GM18498 (cell line): ENCODE measurements around the gene TEAD2.

Experiments used
- ATAC-seq: cut with Tn5 transposase; IDR thresholded peaks from one replicate; pipeline ENCODE4 v1.9.1; 2021; ENCODE audit warnings: mild to moderate bottlenecking, moderate library complexity; ENCODE audit not compliant: unreplicated experiment

TEAD2 gene

GRCh38 chr19:49348305-49349189 lies 13.7 kb downstream of the TEAD2 start:
- no peak for ATAC-seq

- ATAC-seq = no peak
Observed at GRCh38 chr19:49347835-49348234, 14.4 kb downstream of the TEAD2 start.

DNA sequence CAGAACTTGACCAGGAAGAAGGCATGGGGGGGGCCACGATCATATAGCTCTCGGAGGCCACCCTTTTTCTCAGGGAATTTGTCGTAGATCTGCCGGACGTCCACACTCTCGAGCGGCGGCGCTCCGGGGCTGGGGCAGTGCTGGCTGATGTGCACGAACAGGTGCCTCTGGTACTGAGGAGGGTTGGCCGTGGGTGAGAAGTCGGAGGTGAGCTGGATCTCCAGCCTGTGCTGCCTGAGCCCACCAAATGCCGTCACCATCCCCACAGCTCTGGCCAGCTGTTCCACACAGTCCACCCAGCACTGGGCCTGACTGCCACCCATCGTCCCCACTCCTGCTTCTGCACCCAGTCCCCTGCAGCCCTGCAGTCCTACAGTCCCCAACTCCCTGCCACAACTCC lies 15.0 kb downstream of the TEAD2 start:
- no peak for ATAC-seq

GRCh38 chr19:49344505-49345423 lies 17.5 kb downstream of the TEAD2 start:
- no peak for ATAC-seq

DNA sequence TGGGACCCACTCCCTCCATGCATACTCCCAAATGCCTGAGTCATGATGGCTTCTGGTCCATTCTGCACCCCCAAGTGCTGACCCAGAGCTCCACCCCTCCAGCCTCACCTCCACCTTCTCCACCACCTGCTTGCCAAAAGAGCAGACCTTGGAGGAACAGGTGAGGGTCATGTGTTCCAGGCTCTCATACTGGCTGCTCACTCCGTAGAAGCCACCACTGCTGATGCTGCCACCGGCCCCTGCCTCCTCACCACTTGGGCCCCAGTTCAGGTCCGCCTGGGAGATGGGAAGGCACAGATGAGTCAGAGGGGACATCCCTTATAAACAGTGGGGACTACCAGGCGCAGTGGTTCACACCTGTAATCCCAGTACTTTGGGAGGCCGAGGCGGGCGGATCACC lies 19.1 kb downstream of the TEAD2 start:
- ATAC-seq = no peak

- ATAC-seq = no peak
Observed at GRCh38 chr19:49342291-49342721, 19.9 kb downstream of the TEAD2 start.

DNA sequence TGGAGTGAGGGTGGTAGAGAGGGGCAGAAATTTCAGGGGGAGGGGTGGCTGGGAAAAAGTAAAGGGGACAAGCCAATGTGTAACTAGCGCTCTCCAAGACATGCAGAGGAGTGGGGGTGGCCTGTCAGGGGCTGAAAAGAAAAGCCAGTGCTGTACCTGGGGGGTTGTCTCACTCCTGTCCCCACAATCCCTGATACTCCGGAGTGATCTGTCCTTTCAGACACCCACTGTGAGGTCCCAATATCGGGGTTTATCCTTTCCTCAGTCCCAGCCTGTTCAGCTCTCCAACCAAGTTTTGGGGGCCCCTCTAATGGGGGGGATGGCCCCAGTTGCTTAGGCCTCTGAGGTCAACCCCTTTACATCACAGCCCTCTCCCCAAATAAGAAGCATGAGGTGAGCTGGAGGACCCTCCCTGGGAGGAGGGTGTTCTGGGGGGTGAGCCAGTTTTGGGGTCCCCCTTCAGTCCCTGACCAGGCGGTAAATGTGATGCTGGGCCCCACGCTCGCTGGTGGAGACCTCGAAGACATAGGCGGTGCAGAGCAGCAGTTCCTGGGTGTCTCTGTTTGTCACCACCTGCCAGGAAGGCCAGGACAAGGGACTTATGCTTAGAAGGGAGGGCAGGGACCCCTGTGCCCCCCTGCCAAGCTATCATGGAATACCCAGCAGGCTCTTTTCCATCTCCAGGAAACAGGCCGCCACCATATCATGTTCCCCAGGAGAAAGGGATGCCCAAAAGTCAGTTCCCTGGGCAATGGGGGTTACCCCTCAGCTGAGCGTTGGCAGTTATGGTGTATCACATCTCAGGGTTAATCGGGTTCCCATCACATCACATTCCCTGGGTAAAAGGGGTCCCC lies 21.1 kb downstream of the TEAD2 start:
- ATAC-seq = no peak

DNA sequence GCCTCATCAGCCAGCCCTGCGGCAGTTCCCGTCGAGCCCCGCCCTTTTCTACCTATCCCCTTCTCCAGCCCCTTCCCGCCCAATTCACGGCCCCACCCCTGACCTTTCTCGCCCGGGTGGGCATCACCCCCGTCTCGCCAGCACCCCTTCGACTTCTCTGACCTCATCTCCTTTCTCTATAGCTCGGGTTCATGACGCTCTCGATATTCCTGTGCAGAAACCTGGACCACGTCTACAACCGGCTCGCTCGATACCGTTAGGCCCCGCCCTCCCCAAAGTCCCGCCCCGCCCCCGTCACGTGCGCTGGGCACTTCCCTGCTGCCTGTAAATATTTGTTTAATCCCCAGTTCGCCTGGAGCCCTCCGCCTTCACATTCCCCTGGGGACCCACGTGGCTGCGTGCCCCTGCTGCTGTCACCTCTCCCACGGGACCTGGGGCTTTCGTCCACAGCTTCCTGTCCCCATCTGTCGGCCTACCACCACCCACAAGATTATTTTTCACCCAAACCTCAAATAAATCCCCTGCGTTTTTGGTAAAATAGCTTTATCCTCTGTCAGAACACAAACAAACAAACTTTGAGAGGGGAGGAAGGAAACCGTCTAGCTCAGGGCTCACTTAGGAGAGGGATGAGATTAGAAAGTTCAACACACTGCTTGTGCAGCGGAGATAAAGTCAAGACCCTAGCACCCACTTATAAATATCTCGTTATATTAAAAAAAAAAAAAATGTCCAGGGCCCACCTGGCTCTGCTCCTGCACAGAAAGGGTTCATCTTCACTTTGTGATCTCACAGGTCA lies 21.9 kb downstream of the TEAD2 start:
- ATAC-seq = peak; percentile 69

DNA sequence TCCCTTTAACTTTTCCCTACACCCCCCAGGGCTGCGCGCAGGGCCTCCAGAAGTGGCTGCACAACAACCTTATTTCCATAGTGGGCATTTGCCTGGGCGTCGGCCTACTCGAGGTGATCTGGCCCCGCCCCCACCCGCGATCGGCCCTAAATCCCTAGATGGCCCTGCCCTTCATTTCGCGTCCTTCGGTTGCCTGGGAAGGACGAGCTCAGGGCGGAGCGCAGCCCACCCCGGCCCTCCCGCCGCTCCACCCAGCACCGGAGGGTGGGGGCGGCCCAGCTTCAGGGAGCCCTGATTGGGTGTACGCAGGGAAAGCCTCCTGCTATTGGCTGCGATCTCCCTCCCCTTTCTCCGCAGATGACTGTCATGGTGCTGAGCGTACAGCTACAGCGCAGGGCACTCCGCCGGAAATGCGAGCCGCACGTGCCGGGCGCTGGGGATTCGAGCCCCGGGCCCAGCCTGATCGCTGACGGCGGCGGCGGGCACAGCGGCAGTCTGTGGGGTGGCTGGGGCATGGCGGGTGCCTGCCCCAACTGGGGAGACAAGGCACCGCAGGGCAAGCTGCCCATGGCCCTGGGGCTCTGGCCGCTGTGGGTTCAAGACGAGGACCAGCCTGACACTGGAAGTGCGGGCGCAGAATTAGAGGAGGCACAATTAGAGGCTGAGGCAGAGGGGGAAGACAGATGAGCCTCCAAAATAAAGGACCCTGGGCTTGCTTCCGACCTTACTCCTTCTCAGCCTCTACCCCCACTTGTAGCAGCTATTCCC lies 22.7 kb downstream of the TEAD2 start:
- no peak for ATAC-seq

GRCh38 chr19:49338691-49339300 lies 23.4 kb downstream of the TEAD2 start:
- no peak for ATAC-seq

GRCh38 chr19:49338023-49338677 lies 24.1 kb downstream of the TEAD2 start:
- ATAC-seq = no peak

DNA sequence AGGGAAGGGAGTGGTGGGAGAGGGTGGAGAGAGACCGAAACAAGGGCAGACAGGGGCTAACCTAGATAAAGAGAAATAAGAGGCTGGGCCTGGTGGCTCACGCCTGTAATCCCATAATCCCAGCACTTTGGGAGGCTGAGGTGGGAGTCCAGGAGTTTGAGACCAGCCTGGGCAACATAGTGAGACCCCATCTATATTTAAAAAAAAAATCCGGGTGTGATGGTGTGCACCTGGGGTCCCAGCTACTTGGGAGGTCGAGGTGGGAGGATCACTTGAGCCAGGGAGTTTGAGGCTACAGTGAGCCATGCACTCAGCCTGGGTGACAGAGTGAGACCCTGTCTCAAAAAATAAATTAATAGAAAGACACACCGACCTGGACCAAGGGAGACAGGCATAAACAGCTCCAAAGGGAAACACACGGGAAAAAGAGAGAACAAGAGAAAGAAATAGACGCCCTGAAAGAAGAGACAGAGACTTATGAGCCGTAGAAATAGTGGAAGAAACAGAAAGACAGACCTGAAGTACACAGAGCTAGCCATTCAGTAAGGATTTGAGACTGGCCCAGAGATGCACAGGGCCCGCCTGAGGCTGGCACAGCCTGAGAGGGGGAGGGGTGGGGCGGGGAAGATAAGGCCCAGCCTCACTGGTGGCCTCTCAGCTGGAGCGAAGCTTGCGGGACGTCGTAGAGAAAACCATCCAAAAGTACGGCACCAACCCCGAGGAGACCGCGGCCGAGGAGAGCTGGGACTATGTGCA lies 24.8 kb downstream of the TEAD2 start:
- ATAC-seq = no peak

DNA sequence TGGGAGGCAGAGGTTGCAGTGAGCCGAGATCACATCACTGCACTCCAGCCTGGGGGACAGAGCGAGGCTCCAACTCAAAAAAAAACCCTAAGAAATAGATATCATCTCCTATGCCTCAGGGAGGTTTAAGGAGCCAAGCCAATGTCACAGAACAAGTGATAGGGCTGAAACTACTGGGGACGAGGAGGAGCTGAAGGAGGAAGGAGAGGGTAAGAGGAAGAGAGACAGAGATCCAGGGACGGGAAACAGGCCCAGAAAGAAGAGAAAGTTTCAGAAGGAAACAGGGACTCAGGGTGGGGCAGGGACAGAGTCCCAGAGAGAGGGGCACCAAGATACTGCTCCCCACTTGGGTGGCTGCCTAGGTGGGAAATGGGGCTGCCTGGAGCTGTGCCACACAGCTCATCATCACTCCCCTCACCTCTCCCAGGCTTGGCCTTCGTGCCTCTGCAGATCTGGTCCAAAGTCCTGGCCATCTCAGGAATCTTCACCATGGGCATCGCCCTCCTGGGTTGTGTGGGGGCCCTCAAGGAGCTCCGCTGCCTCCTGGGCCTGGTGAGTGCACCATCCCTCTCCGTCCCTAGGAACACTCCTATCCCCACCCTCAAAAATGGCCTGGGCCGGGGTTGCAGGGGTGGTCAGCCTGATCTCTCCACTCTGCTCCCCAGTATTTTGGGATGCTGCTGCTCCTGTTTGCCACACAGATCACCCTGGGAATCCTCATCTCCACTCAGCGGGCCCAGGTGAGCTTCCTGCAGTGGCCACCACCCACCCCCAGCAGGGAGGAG lies 25.5 kb downstream of the TEAD2 start:
- ATAC-seq = no peak

- ATAC-seq = no peak
Observed at GRCh38 chr19:49335784-49336481, 26.3 kb downstream of the TEAD2 start.

DNA sequence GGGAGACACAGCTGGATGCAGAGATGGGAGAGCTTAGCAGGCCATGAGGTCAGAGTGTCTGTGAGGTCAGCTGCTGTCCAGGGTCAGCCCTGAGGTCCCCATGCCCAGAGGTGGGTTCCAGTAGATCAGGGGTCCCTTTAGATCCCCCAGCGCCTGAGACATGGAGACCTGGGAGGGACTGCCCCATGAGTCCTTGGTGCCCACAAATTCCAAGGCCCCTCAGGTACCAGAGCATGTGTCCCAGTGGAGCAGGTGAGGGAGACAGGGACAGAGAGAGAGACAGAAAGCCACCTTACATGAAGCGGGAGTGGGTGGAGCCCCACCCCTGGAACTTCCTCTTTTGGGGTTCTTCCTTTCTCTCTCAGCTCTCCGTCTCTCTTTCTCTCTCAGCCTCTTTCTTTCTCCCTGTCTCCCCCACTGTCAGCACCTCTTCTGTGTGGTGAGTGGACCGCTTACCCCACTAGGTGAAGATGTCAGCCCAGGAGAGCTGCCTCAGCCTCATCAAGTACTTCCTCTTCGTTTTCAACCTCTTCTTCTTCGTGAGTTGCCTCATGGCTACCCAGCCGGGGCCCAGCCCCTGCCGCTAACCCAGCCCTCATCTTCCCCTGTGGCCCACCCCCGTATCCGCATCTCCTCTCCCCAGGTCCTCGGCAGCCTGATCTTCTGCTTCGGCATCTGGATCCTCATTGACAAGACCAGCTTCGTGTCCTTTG lies 27.0 kb downstream of the TEAD2 start, which contains the start of gene CD37:
CD37 (plus strand) TSS at position 336 of the 713 bp plus-strand sequence; CDS start at position 471, 135 bp downstream.
- ATAC-seq = no peak
